Ectodermal cell (in vitro differentiated cells): ENCODE measurements around the gene SMPD2.

Source experiments
- H3K27ac ChIP-seq: 2 replicates; pipeline ENCODE4 v1.7.0; 2013; ENCODE audit warnings: mild to moderate bottlenecking, low read depth, low read length; ENCODE audit not compliant: insufficient read depth, poor library complexity, severe bottlenecking
- H3K27me3 ChIP-seq: 2 replicates; pipeline ENCODE4 v1.7.0; 2013; ENCODE audit warnings: mild to moderate bottlenecking, low read length; ENCODE audit not compliant: insufficient read depth, control insufficient read depth, poor library complexity, severe bottlenecking
- H3K36me3 ChIP-seq: one replicate; pipeline ENCODE4 v1.7.0; 2013; ENCODE audit warnings: low read length; ENCODE audit not compliant: control insufficient read depth, insufficient read depth
- H3K4me1 ChIP-seq: one replicate; pipeline ENCODE4 v1.7.0; 2013; ENCODE audit warnings: low read length; ENCODE audit not compliant: control insufficient read depth, insufficient read depth
- H3K4me3 ChIP-seq: 2 replicates; pipeline ENCODE4 v1.7.0; 2013; ENCODE audit warnings: low read depth, low read length, control low read depth; ENCODE audit not compliant: insufficient read depth
- H3K9me3 ChIP-seq: 2 replicates; pipeline ENCODE4 v1.7.0; 2013; ENCODE audit warnings: mild to moderate bottlenecking, low read length, moderate library complexity; ENCODE audit not compliant: control insufficient read depth
- WGBS, 2 experiments: methylation state at CpG; one replicate each; pipeline ENCODE4 v1.1.7; 2013; ENCODE audit warnings: missing lambda C conversion rate in 2 of 2; 5-methylcytosine and 5-hydroxymethylcytosine counted together

SMPD2 gene

GRCh38 chr6:109473120-109473519 is 32.6 kb downstream of the SMPD2 start:
- H3K27me3 ChIP-seq, result no peaks in the 10 kb centered on the region
- H3K4me1 ChIP-seq, result peaks cover 9% of the 10 kb centered on the region
- H3K9me3 ChIP-seq, result no peaks in the 10 kb centered on the region
- WGBS, 2 experiments, result 92 to 96% methylated on average over 3 of the region's 3 CpGs
- H3K4me3 ChIP-seq, result no peak overlapping the region
- no peak overlapping the region for H3K27ac ChIP-seq
- H3K36me3 ChIP-seq, result peaks cover 47% of the 10 kb centered on the region

GRCh38 chr6:109474995-109475394 is 34.5 kb downstream of the SMPD2 start:
- Histone ChIP-seq H3K9me3 (no peaks in the 10 kb centered on the region), H3K4me3 (no peak overlapping the region), H3K4me1 (peaks cover 9% of the 10 kb centered on the region), H3K36me3 (peaks cover 49% of the 10 kb centered on the region), H3K27me3 (no peaks in the 10 kb centered on the region), H3K27ac (no peak overlapping the region)
- WGBS, 2 experiments, result 94 to 95% methylated on average over 4 of the region's 4 CpGs

- H3K36me3 ChIP-seq, result peaks cover 49% of the 10 kb centered on the region
- no peaks in the 10 kb centered on the region for H3K9me3 ChIP-seq
Observed at GRCh38 chr6:109475625-109476024, 35.1 kb downstream of the SMPD2 start.

GRCh38 chr6:109477184-109477583 is 36.7 kb downstream of the SMPD2 start:
- H3K27ac ChIP-seq, result no peak overlapping the region

More at GRCh38 chr6:109475625-109476024, 35.1 kb downstream of the SMPD2 start:
- Histone ChIP-seq H3K27me3 (no peaks in the 10 kb centered on the region), H3K4me3 (no peak overlapping the region), H3K4me1 (peaks cover 10% of the 10 kb centered on the region), H3K27ac (no peak overlapping the region)
- WGBS, 2 experiments, result 91 to 96% methylated on average over 2 of the region's 2 CpGs

GRCh38 chr6:109477725-109478124 is 37.2 kb downstream of the SMPD2 start:
- peaks cover 25% of the 10 kb centered on the region for H3K4me1 ChIP-seq
- peaks cover 40% of the 10 kb centered on the region for H3K36me3 ChIP-seq
- no peak overlapping the region for H3K4me3 ChIP-seq
- 43 to 53% methylated on average over 2 of the region's 2 CpGs for whole genome bisulfite sequencing, 2 experiments
- H3K27me3 ChIP-seq, result no peaks in the 10 kb centered on the region
- H3K27ac ChIP-seq, result peak overlapping the region; percentile 20
- H3K9me3 ChIP-seq, result no peaks in the 10 kb centered on the region

More at GRCh38 chr6:109477184-109477583, 36.7 kb downstream of the SMPD2 start:
- Histone ChIP-seq H3K36me3 (peaks cover 46% of the 10 kb centered on the region), H3K4me1 (peaks cover 24% of the 10 kb centered on the region), H3K9me3 (no peaks in the 10 kb centered on the region), H3K27me3 (no peaks in the 10 kb centered on the region), H3K4me3 (no peak overlapping the region)
- 93 to 97% methylated on average over 2 of the region's 2 CpGs for WGBS, 2 experiments

DNA sequence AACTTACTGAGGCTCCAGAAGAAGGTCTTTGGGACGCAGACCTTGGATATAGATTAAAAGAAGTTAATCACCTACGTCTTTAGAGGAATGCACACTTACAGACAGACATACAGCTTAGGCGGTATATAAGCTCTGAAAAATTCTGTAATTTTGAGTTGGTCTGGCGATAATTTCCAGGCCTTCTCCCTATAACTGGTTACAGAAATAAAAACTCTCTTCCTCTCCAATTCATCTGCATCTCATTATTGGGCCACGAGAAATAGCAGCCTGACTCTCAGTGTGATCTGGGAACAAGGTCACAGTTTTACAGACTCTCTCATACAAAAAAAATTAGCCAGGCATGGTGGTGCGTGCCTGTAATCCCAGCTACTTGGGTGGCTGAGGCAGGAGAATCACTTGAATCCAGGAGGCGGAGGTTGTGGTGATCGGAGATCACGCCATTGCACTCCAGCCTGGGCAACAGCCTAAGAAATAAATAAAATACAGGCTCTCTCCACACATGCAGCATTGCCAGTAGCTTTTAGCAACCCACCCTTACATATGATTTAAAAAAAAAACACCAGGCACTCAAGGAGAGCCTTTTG is 37.8 kb downstream of the SMPD2 start:
- WGBS, 2 experiments, result 80 to 84% methylated on average over 8 to 9 of the region's 9 CpGs
- Histone ChIP-seq H3K27ac (peak overlapping the region; percentile 20), H3K9me3 (no peaks in the 10 kb centered on the region), H3K36me3 (peaks cover 35% of the 10 kb centered on the region), H3K27me3 (no peaks in the 10 kb centered on the region), H3K4me1 (peaks cover 25% of the 10 kb centered on the region), H3K4me3 (no peak overlapping the region)

DNA sequence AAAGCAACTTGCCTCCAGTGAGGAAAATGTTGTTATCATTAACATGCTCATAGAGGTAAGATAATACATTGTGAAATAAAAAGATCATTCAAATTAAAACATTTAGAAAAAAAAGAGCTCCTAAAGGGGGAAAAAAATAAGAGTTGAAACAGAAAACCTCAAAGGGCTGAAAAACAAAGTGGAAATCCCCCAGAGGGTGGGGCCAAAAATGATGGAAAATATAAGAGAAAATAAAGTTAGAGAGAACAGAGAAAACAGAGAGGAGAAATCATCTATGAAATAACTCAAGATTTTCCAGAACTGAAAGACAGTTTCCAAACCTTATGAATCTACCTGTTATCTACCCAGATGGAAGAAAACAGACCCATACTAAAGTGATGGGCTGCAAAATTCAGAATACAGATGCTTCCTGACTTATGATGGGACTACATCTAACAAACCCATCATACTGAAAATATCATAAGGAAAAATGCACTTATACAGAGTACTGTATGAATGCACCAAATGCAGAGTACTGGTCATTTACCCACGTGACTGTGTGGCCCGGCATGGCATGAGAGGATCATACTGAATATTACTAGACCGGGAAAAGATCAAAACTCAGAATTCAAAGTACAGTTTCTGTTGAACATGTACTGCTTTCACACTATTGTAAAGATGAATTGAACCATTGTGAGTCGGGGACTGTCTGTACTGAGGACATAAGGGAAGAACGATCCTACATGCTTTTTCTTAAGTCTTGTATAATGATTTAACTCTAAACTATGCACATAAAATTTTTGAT is 38.5 kb downstream of the SMPD2 start:
- peaks cover 25% of the 10 kb centered on the region for H3K4me1 ChIP-seq

DNA sequence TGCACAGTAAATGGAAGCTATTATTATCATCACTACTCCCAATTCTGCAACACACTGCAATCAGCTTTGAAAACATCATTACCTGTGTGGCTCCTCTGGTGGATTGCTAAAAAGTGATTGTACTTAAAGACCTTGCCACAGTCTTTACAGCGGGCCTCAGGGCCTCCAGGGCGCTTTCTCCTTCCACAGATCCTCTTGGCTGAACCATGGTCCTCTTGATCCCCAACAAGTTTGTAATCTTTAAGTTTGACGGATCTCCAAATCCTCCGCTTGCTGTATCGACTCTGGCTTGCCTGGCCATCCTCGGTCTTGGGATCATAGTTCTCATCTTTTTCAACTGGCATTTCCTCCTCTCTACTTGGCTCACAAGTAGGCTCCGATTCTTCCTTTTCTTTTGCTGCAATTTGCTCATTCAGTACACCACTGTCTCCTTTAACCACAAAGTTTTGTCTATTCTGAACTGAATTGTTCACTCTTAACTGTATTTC is 40.5 kb downstream of the SMPD2 start:
- 94% methylated on average over 7 of the region's 7 CpGs for WGBS, 2 experiments
- H3K4me3 ChIP-seq, result no peak overlapping the region
- H3K27ac ChIP-seq, result no peak overlapping the region
- peaks cover 25% of the 10 kb centered on the region for H3K4me1 ChIP-seq
- no peaks in the 10 kb centered on the region for H3K9me3 ChIP-seq
- H3K27me3 ChIP-seq, result peaks cover 5% of the 10 kb centered on the region
- H3K36me3 ChIP-seq, result peaks cover 18% of the 10 kb centered on the region

More for the DNA sequence above, 38.5 kb downstream of the SMPD2 start:
- Histone ChIP-seq H3K36me3 (peaks cover 28% of the 10 kb centered on the region), H3K27me3 (peaks cover 5% of the 10 kb centered on the region), H3K27ac (no peak overlapping the region), H3K9me3 (no peaks in the 10 kb centered on the region), H3K4me3 (no peak overlapping the region)
- WGBS, 2 experiments, result 88 to 96% methylated on average over 4 to 5 of the region's 5 CpGs

- peak within 1 kb of the TSS; percentile 31 for H3K27ac ChIP-seq
- H3K36me3 ChIP-seq, result peaks cover 12% of the 10 kb centered on the region
- 0 to 1% methylated on average over 82 to 94 of the region's 97 CpGs for WGBS, 2 experiments
- H3K4me1 ChIP-seq, result peaks cover 16% of the 10 kb centered on the region
- no peaks in the 10 kb centered on the region for H3K9me3 ChIP-seq
- H3K27me3 ChIP-seq, result peaks cover 5% of the 10 kb centered on the region
- H3K4me3 ChIP-seq, result peak within 1 kb of the TSS; percentile 93
Observed at GRCh38 chr6:109482905-109483734, 42.6 kb downstream of the SMPD2 start, which contains the start of gene ZBTB24. ZBTB24 (minus strand) TSS chr6:109483219; CDS start chr6:109482026, 1,193 bp downstream.

DNA sequence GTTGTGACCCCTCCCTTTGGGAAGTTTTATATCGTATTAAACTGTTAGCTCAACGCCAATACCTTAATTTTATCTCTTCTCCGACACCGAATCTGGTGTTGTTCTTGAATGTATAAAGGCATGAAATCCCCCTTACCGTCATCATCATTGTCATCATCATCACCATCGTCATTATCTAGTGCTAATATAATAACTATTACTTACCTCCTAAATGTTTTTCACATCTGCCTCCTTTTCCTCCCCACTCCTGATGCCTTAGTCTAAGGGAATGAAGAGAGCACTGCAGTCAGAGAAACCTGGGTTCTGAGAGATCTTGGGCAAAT is 43.2 kb downstream of the SMPD2 start:
- Histone ChIP-seq H3K27me3 (peaks cover 5% of the 10 kb centered on the region), H3K9me3 (no peaks in the 10 kb centered on the region), H3K4me1 (peaks cover 15% of the 10 kb centered on the region), H3K27ac (no peak overlapping the region), H3K36me3 (peaks cover 9% of the 10 kb centered on the region), H3K4me3 (peak overlapping the region; percentile 39)
- 10 to 17% methylated on average over 5 to 6 of the region's 6 CpGs for WGBS, 2 experiments
